SK-N-MC (cell line): ENCODE data around the gene ZDHHC14.

ENCODE experiments used
- EZH2 ChIP-seq: fragments of 200-600 bp; sonication (generic); IDR thresholded peaks from one replicate; pipeline ENCODE4 v1.6.1; 2017; ENCODE audit warnings: antibody characterized with exemption
- POLR2AphosphoS5 ChIP-seq: IDR thresholded peaks from 2 replicates; pipeline ENCODE4 v1.6.1; 2012; ENCODE audit warnings: mild to moderate bottlenecking, low read depth, low read length, borderline replicate concordance

- TF ChIP-seq EZH2 (no peak), POLR2AphosphoS5 (no peak)
Measured at GRCh38 chr6:157516319-157517026, 135.5 kb downstream of the ZDHHC14 start.
